Measurements from ENCODE around the gene APBB3. TPM values are rescaled to one million over a fixed set of nuclear protein-coding genes. Genes with fewer than 3 reads are reported as not detected.

APBB3 gene
- total RNA-seq, 1 experiment from 2014 or later, result 15.7 TPM

DNA sequence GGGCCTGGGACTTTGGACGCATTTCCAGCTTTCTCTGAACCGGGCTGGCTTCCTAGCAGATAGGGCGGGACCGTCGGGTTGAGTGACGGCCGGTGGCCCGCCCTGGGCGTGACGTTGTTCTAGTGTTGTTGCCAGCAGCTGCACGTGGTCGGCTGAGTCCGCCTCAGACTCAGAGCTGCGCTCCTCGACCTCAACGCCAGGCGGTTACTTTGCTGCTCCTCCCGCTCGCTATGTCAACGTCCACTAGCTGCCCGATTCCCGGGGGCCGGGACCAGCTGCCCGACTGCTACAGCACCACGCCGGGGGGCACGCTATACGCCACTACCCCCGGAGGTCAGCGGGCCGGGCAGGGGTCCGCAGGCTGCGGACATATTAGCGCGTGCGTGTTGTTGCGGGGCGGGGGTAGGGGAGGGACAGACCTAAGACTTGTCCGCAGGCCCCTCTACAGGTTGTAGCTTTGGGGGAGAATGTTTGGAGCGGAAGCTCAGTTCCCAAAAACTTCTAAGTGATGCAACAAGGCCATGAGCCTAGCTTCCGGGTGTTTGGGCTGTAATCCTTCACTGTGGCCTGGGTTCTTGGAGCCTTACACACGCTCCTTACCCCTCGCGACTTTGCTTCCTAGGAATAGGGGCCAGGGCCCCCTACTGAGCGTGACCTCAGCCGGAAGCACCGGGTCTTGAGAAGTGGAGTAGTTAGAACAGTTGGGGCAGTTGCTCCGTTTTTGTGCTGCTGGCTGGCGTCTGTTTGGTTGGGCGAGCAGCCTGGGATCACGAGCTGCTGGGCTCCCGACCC is 16.7 kb downstream of the APBB3 start, which contains the start of gene EIF4EBP3:
Gene EIF4EBP3, plus strand, starts transcription at position 155 of the 792 bp plus-strand sequence. Its CDS starts 76 bp downstream, at position 231.
- Mint-ChIP-seq H3K27ac (ENCODE audit: unreplicated experiment) (peak within 1 kb of the TSS; percentile 49), H3K9me3 (ENCODE audit: low read depth, unreplicated experiment) (no peaks in the 10 kb centered on the region), H3K36me3 (ENCODE audit: insufficient read depth, unreplicated experiment) (peaks cover 81% of the 10 kb centered on the region), H3K4me1 (ENCODE audit: low read depth, unreplicated experiment) (peaks cover 21% of the 10 kb centered on the region), H3K27me3 (ENCODE audit: unreplicated experiment) (no peaks in the 10 kb centered on the region), H3K4me3 (ENCODE audit: low read depth, unreplicated experiment) (peak within 1 kb of the TSS; percentile 38)
- CTCF ChIA-PET, result interaction anchor here (0.8 to 2.0 kb wide), 7 partner anchors 13 to 171 kb away, joined by 3 to 12 read pairs (median 5); partner anchors contain the start of genes CD14, IK and NDUFA2
- peak; percentile 90 for DNase-seq
- TF ChIP-seq, protein P1, sequence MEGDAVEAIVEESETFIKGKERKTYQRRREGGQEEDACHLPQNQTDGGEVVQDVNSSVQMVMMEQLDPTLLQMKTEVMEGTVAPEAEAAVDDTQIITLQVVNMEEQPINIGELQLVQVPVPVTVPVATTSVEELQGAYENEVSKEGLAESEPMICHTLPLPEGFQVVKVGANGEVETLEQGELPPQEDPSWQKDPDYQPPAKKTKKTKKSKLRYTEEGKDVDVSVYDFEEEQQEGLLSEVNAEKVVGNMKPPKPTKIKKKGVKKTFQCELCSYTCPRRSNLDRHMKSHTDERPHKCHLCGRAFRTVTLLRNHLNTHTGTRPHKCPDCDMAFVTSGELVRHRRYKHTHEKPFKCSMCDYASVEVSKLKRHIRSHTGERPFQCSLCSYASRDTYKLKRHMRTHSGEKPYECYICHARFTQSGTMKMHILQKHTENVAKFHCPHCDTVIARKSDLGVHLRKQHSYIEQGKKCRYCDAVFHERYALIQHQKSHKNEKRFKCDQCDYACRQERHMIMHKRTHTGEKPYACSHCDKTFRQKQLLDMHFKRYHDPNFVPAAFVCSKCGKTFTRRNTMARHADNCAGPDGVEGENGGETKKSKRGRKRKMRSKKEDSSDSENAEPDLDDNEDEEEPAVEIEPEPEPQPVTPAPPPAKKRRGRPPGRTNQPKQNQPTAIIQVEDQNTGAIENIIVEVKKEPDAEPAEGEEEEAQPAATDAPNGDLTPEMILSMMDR (IDR thresholded peaks at IDR 0.05; ENCODE audit: unreplicated experiment), result peak; percentile 42
- intact Hi-C loops (cut with micrococcal nuclease; ENCODE audit: unreplicated experiment), result no loop called here
- BruUV-seq (replicated peaks), result no TSS peak

- peak overlapping the region; percentile 38 for H3K4me3 Mint-ChIP-seq (ENCODE audit: low read depth, unreplicated experiment)
- intact Hi-C loops (cut with micrococcal nuclease; ENCODE audit: unreplicated experiment), result no loop called here
- BruUV-seq (replicated peaks), result no TSS peak
- H3K27ac Mint-ChIP-seq (ENCODE audit: unreplicated experiment), result peak overlapping the region; percentile 49
- peaks cover 21% of the 10 kb centered on the region for H3K4me1 Mint-ChIP-seq (ENCODE audit: low read depth, unreplicated experiment)
- H3K36me3 Mint-ChIP-seq (ENCODE audit: insufficient read depth, unreplicated experiment), result peaks cover 86% of the 10 kb centered on the region
- H3K27me3 Mint-ChIP-seq (ENCODE audit: unreplicated experiment), result no peaks in the 10 kb centered on the region
- DNase-seq, result no peak
- H3K9me3 Mint-ChIP-seq (ENCODE audit: low read depth, unreplicated experiment), result no peaks in the 10 kb centered on the region
- TF ChIP-seq, protein P1 (IDR thresholded peaks at IDR 0.05; ENCODE audit: unreplicated experiment), result no peak
- CTCF ChIA-PET, result interaction anchor here (0.8 to 2.0 kb wide), 7 partner anchors 12 to 172 kb away, joined by 3 to 12 read pairs (median 5); partner anchors contain the start of genes CD14, IK and NDUFA2
Measured at GRCh38 chr5:140546851-140547507, 17.4 kb downstream of the APBB3 start.

DNA sequence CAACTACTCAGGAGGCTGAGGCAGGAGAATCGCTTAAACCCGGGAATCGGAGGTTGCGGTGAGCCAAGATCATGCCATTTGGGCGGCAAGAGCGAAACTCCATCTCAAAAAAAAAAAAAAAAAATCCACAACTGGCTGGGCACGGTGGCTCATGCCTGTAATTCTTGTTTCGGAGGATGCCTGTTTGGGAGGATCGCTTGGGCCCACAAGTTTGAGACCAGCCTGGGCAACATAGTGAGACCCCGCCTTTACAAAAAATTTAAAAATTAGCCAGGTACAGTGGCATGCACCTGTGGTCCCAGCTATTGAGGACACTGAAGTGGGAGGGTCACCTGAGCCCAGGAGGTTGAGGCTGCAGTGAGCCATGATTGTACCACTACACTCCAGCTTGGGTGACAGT is 18.8 kb downstream of the APBB3 start:
- intact Hi-C loops (cut with micrococcal nuclease; ENCODE audit: unreplicated experiment), result no loop called here
- no peak overlapping the region for H3K27ac Mint-ChIP-seq (ENCODE audit: unreplicated experiment)
- CTCF ChIA-PET, result no interaction called here

DNA sequence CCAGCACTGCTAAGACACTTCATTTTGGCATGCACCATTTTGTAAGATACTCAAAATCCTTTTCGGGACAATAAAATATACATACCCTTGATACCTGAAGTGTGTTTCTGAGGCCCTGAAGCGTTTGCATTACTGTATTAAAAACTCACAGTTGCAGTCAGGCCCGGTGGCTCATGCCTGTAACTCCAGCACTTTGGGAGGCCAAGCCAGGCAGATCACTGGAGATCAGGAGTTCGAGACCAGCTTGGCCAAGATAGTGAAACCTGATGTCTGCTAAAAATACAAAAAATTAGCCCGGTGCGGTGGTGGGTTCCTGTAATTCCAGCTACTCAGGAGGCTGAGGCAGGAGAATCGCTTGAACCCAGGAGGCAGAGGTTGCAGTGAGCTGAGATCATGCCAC is 19.4 kb downstream of the APBB3 start:
- Mint-ChIP-seq H3K9me3 (ENCODE audit: low read depth, unreplicated experiment) (no peaks in the 10 kb centered on the region), H3K4me3 (ENCODE audit: low read depth, unreplicated experiment) (no peak overlapping the region), H3K4me1 (ENCODE audit: low read depth, unreplicated experiment) (peaks cover 21% of the 10 kb centered on the region), H3K27me3 (ENCODE audit: unreplicated experiment) (no peaks in the 10 kb centered on the region), H3K27ac (ENCODE audit: unreplicated experiment) (no peak overlapping the region), H3K36me3 (ENCODE audit: insufficient read depth, unreplicated experiment) (peaks cover 79% of the 10 kb centered on the region)
- no TSS peak for BruUV-seq (replicated peaks)
- TF ChIP-seq, protein P1 (IDR thresholded peaks at IDR 0.05; ENCODE audit: unreplicated experiment), result no peak
- no peak for DNase-seq
- intact Hi-C loops (cut with micrococcal nuclease; ENCODE audit: unreplicated experiment), result no loop called here
- CTCF ChIA-PET, result no interaction called here

More for the DNA sequence above, 18.8 kb downstream of the APBB3 start:
- Mint-ChIP-seq H3K9me3 (ENCODE audit: low read depth, unreplicated experiment) (no peaks in the 10 kb centered on the region), H3K4me3 (ENCODE audit: low read depth, unreplicated experiment) (no peak overlapping the region), H3K27me3 (ENCODE audit: unreplicated experiment) (no peaks in the 10 kb centered on the region), H3K36me3 (ENCODE audit: insufficient read depth, unreplicated experiment) (peaks cover 85% of the 10 kb centered on the region), H3K4me1 (ENCODE audit: low read depth, unreplicated experiment) (peaks cover 21% of the 10 kb centered on the region)
- DNase-seq, result no peak
- BruUV-seq (replicated peaks), result no TSS peak
- TF ChIP-seq, protein P1 (IDR thresholded peaks at IDR 0.05; ENCODE audit: unreplicated experiment), result no peak
